NB4 (cell line): ENCODE measurements around the gene NKD1.

Source experiments
- CTCF ChIP-seq: IDR thresholded peaks from one replicate; pipeline ENCODE4 v1.5.1; 2012; ENCODE audit warnings: low read depth, low read length
- MAX ChIP-seq: IDR thresholded peaks from 2 replicates; pipeline ENCODE4 v1.6.1; 2011; ENCODE audit warnings: low read depth, low read length
- MYC ChIP-seq: IDR thresholded peaks from 2 replicates; pipeline ENCODE4 v1.6.1; 2011; ENCODE audit warnings: low read depth, low read length
- POLR2A ChIP-seq: IDR thresholded peaks from 2 replicates; pipeline ENCODE4 v1.6.1; 2011; ENCODE audit warnings: mild to moderate bottlenecking; ENCODE audit not compliant: insufficient read length; ENCODE audit errors: extremely low read depth

GRCh38 chr16:50576403-50577113 is 28.4 kb downstream of the NKD1 start:
- TF ChIP-seq CTCF = no peak
- no peak for TF ChIP-seq POLR2A
- no peak for TF ChIP-seq MAX
- TF ChIP-seq MYC = no peak
